ENCODE results near the gene SLC10A7.

Gene SLC10A7

GRCh38 chr4:146327859-146328650 is 193.7 kb downstream of the SLC10A7 start:
- FAIRE-seq: no peak
- no peak for DNase-seq (ENCODE audit: insufficient read length, low spot score)

- FAIRE-seq: no peak
- no peak for DNase-seq (ENCODE audit: insufficient read length, low spot score)
Observed at GRCh38 chr4:146318894-146319293, 202.8 kb downstream of the SLC10A7 start.

GRCh38 chr4:146317783-146318182 is 204.0 kb downstream of the SLC10A7 start:
- no peak for FAIRE-seq

GRCh38 chr4:146315184-146315583 is 206.6 kb downstream of the SLC10A7 start:
- FAIRE-seq (no peak), DNase-seq (ENCODE audit: insufficient read length, low spot score) (no peak)

More at GRCh38 chr4:146317783-146318182, 204.0 kb downstream of the SLC10A7 start:
- no peak for DNase-seq (ENCODE audit: insufficient read length, low spot score)

GRCh38 chr4:146311238-146311970 is 210.3 kb downstream of the SLC10A7 start:
- DNase-seq (ENCODE audit: insufficient read length, low spot score) (no peak), FAIRE-seq (peak; percentile 21)

GRCh38 chr4:146310319-146311021 is 211.3 kb downstream of the SLC10A7 start:
- FAIRE-seq: peak; percentile 92
- no peak for DNase-seq (ENCODE audit: insufficient read length, low spot score)

GRCh38 chr4:146308951-146309350 is 212.8 kb downstream of the SLC10A7 start:
- FAIRE-seq (no peak), DNase-seq (ENCODE audit: insufficient read length, low spot score) (no peak)

- DNase-seq (ENCODE audit: insufficient read length, low spot score): no peak
- no peak for FAIRE-seq
Observed at GRCh38 chr4:146302822-146303221, 218.9 kb downstream of the SLC10A7 start.

GRCh38 chr4:146299607-146300006 is 222.1 kb downstream of the SLC10A7 start:
- DNase-seq (ENCODE audit: insufficient read length, low spot score) (no peak), FAIRE-seq (no peak)

GRCh38 chr4:146294776-146295175 is 227.0 kb downstream of the SLC10A7 start:
- DNase-seq (ENCODE audit: insufficient read length, low spot score): no peak
- no peak for FAIRE-seq

GRCh38 chr4:146292508-146292907 is 229.2 kb downstream of the SLC10A7 start:
- FAIRE-seq (peak; percentile 35), DNase-seq (ENCODE audit: insufficient read length, low spot score) (no peak)

GRCh38 chr4:146291313-146291712 is 230.4 kb downstream of the SLC10A7 start:
- DNase-seq (ENCODE audit: insufficient read length, low spot score) (no peak), FAIRE-seq (peak; percentile 87)

- FAIRE-seq: no peak
- no peak for DNase-seq (ENCODE audit: insufficient read length, low spot score)
Observed at GRCh38 chr4:146288193-146288592, 233.5 kb downstream of the SLC10A7 start.

GRCh38 chr4:146285037-146285436 is 236.7 kb downstream of the SLC10A7 start:
- no peak for FAIRE-seq
- DNase-seq (ENCODE audit: insufficient read length, low spot score): no peak

- DNase-seq (ENCODE audit: insufficient read length, low spot score) (no peak), FAIRE-seq (no peak)
Observed at GRCh38 chr4:146283758-146284651, 237.7 kb downstream of the SLC10A7 start.

- no peak for DNase-seq (ENCODE audit: insufficient read length, low spot score)
- FAIRE-seq: no peak
Observed at GRCh38 chr4:146282657-146283056, 239.1 kb downstream of the SLC10A7 start.

GRCh38 chr4:146278986-146279385 is 242.8 kb downstream of the SLC10A7 start:
- no peak for FAIRE-seq
- no peak for DNase-seq (ENCODE audit: insufficient read length, low spot score)

- FAIRE-seq: no peak
- no peak for DNase-seq (ENCODE audit: insufficient read length, low spot score)
Observed at GRCh38 chr4:146275370-146275769, 246.4 kb downstream of the SLC10A7 start.

- FAIRE-seq: peak; percentile 44
- DNase-seq (ENCODE audit: insufficient read length, low spot score): no peak
Observed at GRCh38 chr4:146274774-146275173, 247.0 kb downstream of the SLC10A7 start.

- FAIRE-seq (peak; percentile 99), DNase-seq (ENCODE audit: insufficient read length, low spot score) (no peak)
Observed at GRCh38 chr4:146273204-146273901, 248.4 kb downstream of the SLC10A7 start.

Data from GM19239 (cell line).